Keratinocyte (primary cell): ENCODE measurements around the gene SETD1B. TPM values are rescaled to one million over a fixed set of nuclear protein-coding genes. Genes with fewer than 3 reads are reported as not detected.

Experiments
- DNase-seq: peaks from one replicate; pipeline ENCODE4 v3.0.0-alpha.2; 2011; ENCODE audit warnings: low read depth, missing footprints, low spot score
- FAIRE-seq: peaks from 2 replicates; lab custom pipeline; 2011; peaks lifted over from hg19 to GRCh38; lab: Jason Lieb, UNC
- H2AFZ ChIP-seq: 2 replicates; pipeline ENCODE4 v1.6.0; 2012; ENCODE audit warnings: low read length, control low read depth, inconsistent platforms; ENCODE audit not compliant: control insufficient read depth
- H3K27ac ChIP-seq: 2 replicates; pipeline ENCODE4 v1.5.1; 2011; ENCODE audit warnings: low read length; ENCODE audit not compliant: control insufficient read depth, insufficient read depth
- H3K27me3 ChIP-seq: 3 replicates; pipeline ENCODE4 v1.6.0; 2011; ENCODE audit warnings: low read length; ENCODE audit not compliant: control insufficient read depth, insufficient read depth; ENCODE audit errors: extremely low read depth
- H3K36me3 ChIP-seq, 2 experiments: 2 replicates in 1 of 2; 3 replicates in 1 of 2; pipeline ENCODE4 v1.5.1; 2011; ENCODE audit warnings: low read length in 2 of 2, mild to moderate bottlenecking in 1 of 2; ENCODE audit not compliant: control insufficient read depth in 2 of 2, insufficient read depth in 2 of 2; ENCODE audit errors: extremely low read depth in 1 of 2
- H3K4me1 ChIP-seq: 3 replicates; pipeline ENCODE4 v1.5.1; 2011; ENCODE audit warnings: low read length; ENCODE audit not compliant: control insufficient read depth, insufficient read depth; ENCODE audit errors: extremely low read depth
- H3K4me2 ChIP-seq: 3 replicates; pipeline ENCODE4 v1.6.0; 2011; ENCODE audit warnings: low read depth, low read length; ENCODE audit not compliant: control insufficient read depth, insufficient read depth; ENCODE audit errors: extremely low read depth
- H3K4me3 ChIP-seq, 3 experiments: fragments of 200-600 bp in 1 of 3; sonication (generic) in 1 of 3; 2 replicates in 2 of 3; 3 replicates in 1 of 3; pipeline ENCODE4 v1.5.1; 2011 to 2016; ENCODE audit warnings: low read length in 3 of 3, mild to moderate bottlenecking in 3 of 3, control low read depth in 2 of 3, inconsistent platforms in 1 of 3, low read depth in 1 of 3, mixed read lengths in 1 of 3, mixed run types in 1 of 3, moderate library complexity in 1 of 3; ENCODE audit not compliant: control insufficient read depth in 2 of 3, insufficient read depth in 2 of 3; ENCODE audit errors: extremely low read depth in 1 of 3
- H3K79me2 ChIP-seq: 2 replicates; pipeline ENCODE4 v1.6.0; 2012; ENCODE audit warnings: low read length; ENCODE audit not compliant: control insufficient read depth, insufficient read depth
- H3K9ac ChIP-seq: 3 replicates; pipeline ENCODE4 v1.6.0; 2011; ENCODE audit warnings: low read length; ENCODE audit not compliant: control insufficient read depth, insufficient read depth; ENCODE audit errors: extremely low read depth
- H3K9me1 ChIP-seq: 3 replicates; pipeline ENCODE4 v1.6.0; 2011; ENCODE audit warnings: low read length; ENCODE audit not compliant: control insufficient read depth, insufficient read depth; ENCODE audit errors: extremely low read depth
- H3K9me3 ChIP-seq: 2 replicates; pipeline ENCODE4 v1.5.1; 2012; ENCODE audit warnings: low read depth, low read length; ENCODE audit not compliant: control insufficient read depth
- H4K20me1 ChIP-seq: 3 replicates; pipeline ENCODE4 v1.6.0; 2011; ENCODE audit warnings: low read length; ENCODE audit not compliant: control insufficient read depth, insufficient read depth; ENCODE audit errors: extremely low read depth
- EZH2 ChIP-seq: IDR thresholded peaks from one replicate; pipeline ENCODE4 v1.6.1; 2012; ENCODE audit warnings: inconsistent platforms, mild to moderate bottlenecking, low read length, moderate library complexity
- dilution Hi-C: fragments of 300-500 bp; cut with MboI; formaldehyde crosslinking; loops from one replicate; pipeline ENCODE4 v1.7.0; 2020; ENCODE audit warnings: low sequenced_read_pairs; ENCODE audit not compliant: extremely low pct_ligation_motif_present
- polyA plus RNA-seq, 5 experiments: library from polyadenylated mRNA; depleted of rRNA in 3 of 5; stranded (reverse) in 3 of 5; stranded (forward) in 1 of 5; unstranded in 1 of 5; fragments of >200 nt; gene quantifications; 1 replicate in 1 of 5; 2 replicates in 3 of 5; 3 replicates in 1 of 5; pipeline versions ENCODE4 v1.2.1 to v1.2.3, GENCODE V29; 2011 to 2012; ENCODE audit warnings: missing spikeins in 2 of 5, low read depth in 1 of 5, low replicate concordance in 1 of 5
- TF ChIP-seq, protein P1 (sequence below), 3 experiments: IDR thresholded peaks in 1 of 3; conservative IDR thresholded peaks in 1 of 3; optimal IDR thresholded peaks in 1 of 3; 2 replicates in 2 of 3; 3 replicates in 1 of 3; pipeline versions ENCODE3 to v1.5.1; 2011; ENCODE audit warnings: low read length in 3 of 3, mild to moderate bottlenecking in 3 of 3, moderate library complexity in 2 of 3, control low read depth in 1 of 3, inconsistent platforms in 1 of 3; ENCODE audit not compliant: insufficient read depth in 2 of 3; ENCODE audit errors: extremely low read depth in 1 of 3

The SETD1B gene
- polyA plus RNA-seq, 1 donor (not counting 4 experiments of a cell fraction or from before 2014, with no cell fraction given), result 0.72 TPM

DNA sequence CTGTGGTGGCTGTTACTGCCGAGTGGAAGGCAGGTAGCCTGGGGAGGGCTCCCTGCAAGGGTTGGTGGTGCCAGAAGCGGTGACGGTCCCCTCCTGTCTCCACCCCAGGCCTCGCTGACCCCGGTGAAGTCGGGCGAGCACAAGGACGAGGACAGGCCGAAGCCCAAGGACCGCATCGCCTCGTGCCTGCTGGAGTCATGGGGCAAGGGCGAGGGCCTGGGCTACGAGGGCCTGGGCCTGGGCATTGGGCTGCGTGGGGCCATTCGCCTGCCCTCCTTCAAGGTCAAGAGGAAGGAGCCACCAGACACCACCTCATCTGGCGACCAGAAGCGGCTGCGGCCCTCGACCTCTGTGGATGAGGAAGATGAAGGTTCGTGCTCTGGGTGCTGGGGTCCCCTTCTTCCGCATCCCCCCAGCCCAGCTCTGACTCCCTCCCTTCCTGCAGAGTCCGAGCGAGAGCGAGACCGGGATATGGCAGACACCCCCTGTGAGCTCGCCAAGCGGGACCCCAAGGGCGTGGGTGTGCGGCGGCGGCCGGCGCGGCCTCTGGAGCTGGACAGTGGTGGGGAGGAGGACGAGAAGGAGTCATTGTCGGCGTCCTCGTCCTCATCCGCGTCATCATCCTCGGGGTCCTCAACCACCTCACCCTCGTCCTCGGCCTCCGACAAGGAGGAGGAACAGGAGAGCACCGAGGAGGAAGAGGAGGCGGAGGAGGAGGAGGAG lies 13.3 kb downstream of the SETD1B start:
- Histone ChIP-seq H3K36me3 (peaks cover 38 to 44% of the 10 kb centered on the region in 2 experiments), H3K4me1 (peaks cover 17% of the 10 kb centered on the region), H3K9me1 (no peaks in the 10 kb centered on the region), H3K4me3 (no peak overlapping the region), H3K79me2 (peaks cover 26% of the 10 kb centered on the region), H3K27me3 (no peaks in the 10 kb centered on the region), H3K27ac (no peak overlapping the region), H2AFZ (no peak overlapping the region), H3K9me3 (no peaks in the 10 kb centered on the region), H3K9ac (no peak overlapping the region), H4K20me1 (peaks cover 6% of the 10 kb centered on the region), H3K4me2 (no peak overlapping the region)
- TF ChIP-seq, protein P1, sequence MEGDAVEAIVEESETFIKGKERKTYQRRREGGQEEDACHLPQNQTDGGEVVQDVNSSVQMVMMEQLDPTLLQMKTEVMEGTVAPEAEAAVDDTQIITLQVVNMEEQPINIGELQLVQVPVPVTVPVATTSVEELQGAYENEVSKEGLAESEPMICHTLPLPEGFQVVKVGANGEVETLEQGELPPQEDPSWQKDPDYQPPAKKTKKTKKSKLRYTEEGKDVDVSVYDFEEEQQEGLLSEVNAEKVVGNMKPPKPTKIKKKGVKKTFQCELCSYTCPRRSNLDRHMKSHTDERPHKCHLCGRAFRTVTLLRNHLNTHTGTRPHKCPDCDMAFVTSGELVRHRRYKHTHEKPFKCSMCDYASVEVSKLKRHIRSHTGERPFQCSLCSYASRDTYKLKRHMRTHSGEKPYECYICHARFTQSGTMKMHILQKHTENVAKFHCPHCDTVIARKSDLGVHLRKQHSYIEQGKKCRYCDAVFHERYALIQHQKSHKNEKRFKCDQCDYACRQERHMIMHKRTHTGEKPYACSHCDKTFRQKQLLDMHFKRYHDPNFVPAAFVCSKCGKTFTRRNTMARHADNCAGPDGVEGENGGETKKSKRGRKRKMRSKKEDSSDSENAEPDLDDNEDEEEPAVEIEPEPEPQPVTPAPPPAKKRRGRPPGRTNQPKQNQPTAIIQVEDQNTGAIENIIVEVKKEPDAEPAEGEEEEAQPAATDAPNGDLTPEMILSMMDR (optimal IDR thresholded peaks at IDR 0.05 in 1 of 3, IDR thresholded peaks at IDR 0.05 in 1 of 3, conservative IDR thresholded peaks at IDR 0.05 in 1 of 3; ENCODE audit: extremely low read depth in 1 of 3, insufficient read depth in 2 of 3, low read length in 3 of 3), result no peak
- no peak for TF ChIP-seq EZH2
- no peak for DNase-seq
- no peak for FAIRE-seq
- dilution Hi-C loops, result no loop called here

DNA sequence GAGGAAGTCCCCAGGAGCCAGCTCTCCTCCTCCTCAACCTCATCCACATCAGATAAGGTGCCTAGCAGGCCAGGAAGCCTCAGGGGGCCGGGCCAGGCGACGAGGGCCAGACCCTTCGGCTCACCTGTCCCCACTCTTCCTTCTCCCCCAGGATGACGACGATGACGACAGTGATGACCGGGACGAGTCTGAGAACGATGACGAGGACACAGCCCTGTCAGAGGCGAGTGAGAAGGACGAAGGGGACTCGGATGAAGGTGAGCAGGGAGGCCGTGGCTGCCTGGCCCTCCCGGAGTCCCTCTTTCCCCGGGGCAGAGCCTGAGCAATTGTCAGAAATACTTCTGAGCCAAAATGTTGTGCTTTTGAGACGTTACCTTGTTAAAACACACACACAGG lies 13.8 kb downstream of the SETD1B start:
- peaks cover 2% of the 10 kb centered on the region for H4K20me1 ChIP-seq
- no peak overlapping the region for H3K4me3 ChIP-seq
- no peaks in the 10 kb centered on the region for H3K27me3 ChIP-seq
- peaks cover 12% of the 10 kb centered on the region for H3K4me1 ChIP-seq
- no peak overlapping the region for H2AFZ ChIP-seq
- H3K79me2 ChIP-seq, result peaks cover 21% of the 10 kb centered on the region
- no peaks in the 10 kb centered on the region for H3K9me1 ChIP-seq
- H3K9ac ChIP-seq, result no peak overlapping the region
- DNase-seq, result no peak
- dilution Hi-C loops, result no loop called here
- H3K4me2 ChIP-seq, result no peak overlapping the region
- no peaks in the 10 kb centered on the region for H3K9me3 ChIP-seq
- no peak for FAIRE-seq
- TF ChIP-seq, protein P1 (optimal IDR thresholded peaks at IDR 0.05 in 1 of 3, IDR thresholded peaks at IDR 0.05 in 1 of 3, conservative IDR thresholded peaks at IDR 0.05 in 1 of 3; ENCODE audit: extremely low read depth in 1 of 3, insufficient read depth in 2 of 3, low read length in 3 of 3), result no peak
- no peak for TF ChIP-seq EZH2
- H3K27ac ChIP-seq, result no peak overlapping the region
- peaks cover 44 to 45% of the 10 kb centered on the region in 2 experiments for H3K36me3 ChIP-seq
